GM21360 (cell line): ENCODE measurements around the gene RABAC1.
A peak's percentile ranks its signal among the peaks of the same experiment; 100 is the strongest.

Experiments
- ATAC-seq: cut with Tn5 transposase; IDR thresholded peaks from one replicate; pipeline ENCODE4 v1.9.1; 2021; ENCODE audit warnings: mild to moderate bottlenecking, moderate library complexity; ENCODE audit not compliant: unreplicated experiment

The RABAC1 gene

DNA sequence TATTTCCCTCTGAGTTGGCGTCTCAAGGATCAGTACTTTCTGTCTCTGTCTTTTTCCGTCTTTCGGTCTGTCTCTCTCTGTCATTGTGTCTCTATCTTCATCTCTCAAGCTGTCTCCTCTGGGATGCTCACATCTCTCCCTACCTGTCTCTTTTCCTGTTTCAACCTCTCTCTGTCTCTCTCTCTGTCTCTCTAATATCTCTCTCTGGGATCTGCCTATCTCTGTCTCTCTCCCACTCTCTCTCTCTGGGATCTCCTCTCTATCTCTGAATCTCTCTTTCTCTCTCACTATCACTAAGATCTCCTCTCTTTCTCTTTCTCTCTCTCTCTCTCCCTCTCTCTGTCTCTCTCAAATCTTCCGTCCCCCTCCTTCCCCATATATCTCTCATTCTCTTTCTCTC lies 30.9 kb upstream of the RABAC1 start:
- ATAC-seq, result no peak

DNA sequence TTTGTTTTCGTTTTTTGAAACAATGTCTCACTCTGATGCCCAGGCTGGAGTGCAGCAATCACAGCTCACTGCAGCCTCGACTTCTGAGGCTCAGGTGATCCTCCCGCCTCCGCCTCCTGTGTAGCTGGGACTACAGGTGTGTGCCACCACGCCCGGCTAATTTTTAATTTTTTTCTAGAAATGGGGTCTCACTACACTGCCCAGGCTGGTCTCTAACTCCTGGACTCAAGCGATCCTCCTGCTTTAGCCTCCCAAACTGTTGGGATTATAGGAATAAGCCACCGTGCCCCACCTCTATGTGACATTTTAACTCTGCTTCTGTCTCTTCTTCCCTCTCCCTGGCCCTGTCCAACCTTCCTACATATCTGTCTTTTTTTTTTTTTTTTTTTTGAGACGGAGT lies 29.8 kb upstream of the RABAC1 start:
- ATAC-seq, result no peak

DNA sequence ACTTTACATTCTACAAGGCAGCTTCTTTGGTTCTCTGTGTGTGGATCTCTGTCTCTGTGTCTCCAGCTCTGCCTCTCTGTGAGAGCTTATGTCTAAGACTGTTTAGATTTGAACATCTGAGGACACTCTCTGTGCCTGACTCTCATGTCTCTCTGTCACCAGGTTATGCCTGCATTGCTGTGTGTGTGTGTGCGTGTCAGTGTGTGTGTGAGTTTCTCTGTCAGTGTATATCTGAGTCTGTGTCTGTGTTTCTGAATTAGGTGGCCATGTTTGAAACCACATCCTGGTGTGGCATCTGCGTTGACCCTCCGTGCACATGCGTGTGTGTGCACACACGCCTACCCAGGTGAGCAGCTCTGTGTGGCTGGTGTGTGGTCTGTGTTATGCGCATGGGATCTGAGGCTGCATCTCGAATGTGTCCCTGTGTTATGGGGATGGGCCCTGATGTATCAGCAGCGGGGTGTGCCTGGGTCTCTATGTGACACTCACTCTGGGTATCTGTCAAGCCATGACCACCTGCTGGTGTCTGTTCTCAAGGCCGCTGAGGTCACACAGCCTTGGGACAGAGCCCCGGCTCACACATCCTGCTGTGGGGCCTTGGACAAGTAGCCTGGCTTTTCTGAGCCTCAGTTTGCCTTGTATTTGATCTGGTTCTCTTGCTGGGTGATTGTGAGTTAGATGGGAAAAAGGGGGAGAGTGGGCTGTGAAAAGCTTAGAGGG lies 28.2 kb upstream of the RABAC1 start:
- no peak for ATAC-seq

DNA sequence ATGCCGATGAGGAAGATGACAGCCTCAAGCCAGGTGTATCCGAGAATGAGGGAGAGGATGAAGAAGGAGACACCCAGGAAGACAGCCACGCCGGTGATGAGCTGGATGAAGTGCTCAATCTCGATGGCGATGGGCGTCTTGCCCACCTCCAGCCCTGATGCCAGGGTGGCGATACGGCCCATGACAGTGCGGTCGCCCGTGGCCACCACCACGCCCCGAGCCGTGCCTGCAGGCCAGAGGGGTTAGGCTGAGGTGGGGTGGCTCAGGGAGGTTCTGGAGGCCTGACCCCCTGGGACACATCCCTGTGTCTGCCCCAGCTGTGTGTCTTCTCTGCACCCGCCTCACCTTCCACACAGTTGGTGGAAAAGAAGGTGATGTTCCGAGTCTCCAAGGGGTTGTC lies 25.8 kb upstream of the RABAC1 start:
- no peak for ATAC-seq

DNA sequence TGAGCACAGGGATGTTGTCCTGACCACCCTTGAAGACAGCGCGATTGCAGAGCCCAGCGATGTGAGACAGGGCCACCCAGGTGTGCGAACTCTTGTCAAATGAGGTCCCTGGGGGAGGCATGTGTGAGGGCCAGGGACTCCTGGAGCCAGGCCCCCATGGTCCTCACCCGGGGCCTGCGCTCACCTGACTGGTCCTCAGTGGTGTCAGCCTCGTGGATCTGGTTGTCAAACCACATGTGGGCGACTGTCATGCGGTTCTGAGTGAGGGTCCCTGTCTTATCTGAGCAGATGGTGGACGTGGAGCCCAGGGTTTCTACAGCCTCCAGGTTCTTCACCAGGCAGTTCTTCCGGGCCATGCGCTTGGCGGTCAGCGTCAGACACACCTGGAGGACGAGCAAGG lies 22.6 kb upstream of the RABAC1 start:
- no peak for ATAC-seq

DNA sequence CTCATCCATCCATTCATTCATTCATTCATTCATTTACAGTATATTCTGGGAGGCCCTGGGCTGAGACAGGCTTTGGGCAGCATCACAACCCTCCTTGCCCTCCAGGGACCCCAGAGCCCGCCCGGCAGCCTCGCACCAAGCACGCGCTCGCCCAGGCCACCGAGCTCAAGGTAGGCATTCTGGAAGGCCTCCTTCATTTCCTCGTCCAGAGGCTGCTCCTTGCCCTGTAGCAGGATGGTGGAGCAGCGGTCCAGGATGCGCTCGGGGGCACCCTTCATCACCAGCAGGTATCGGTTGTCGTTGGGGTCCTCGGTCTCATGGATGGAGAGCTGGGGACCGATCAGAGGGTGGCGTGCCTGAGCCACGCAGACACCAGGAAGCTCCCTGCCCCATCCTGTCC lies 19.3 kb upstream of the RABAC1 start:
- ATAC-seq, result no peak

DNA sequence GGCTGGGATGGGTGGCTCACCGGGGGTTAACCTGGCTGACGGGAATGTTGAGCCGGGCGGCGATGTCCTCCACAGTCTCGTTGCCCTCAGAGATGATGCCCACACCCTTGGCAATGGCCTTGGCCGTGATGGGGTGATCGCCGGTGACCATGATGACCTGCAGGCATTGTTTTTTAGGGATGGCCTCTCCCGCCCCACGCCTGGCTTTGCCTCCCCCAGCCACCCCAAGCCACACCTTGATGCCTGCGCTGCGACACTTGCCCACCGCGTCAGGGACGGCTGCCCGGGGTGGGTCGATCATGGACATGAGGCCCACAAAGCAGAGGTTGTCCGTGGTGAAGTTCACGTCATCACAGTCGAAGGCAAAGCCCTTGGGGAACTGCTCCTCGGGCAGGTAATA lies 18.8 kb upstream of the RABAC1 start:
- no peak for ATAC-seq

DNA sequence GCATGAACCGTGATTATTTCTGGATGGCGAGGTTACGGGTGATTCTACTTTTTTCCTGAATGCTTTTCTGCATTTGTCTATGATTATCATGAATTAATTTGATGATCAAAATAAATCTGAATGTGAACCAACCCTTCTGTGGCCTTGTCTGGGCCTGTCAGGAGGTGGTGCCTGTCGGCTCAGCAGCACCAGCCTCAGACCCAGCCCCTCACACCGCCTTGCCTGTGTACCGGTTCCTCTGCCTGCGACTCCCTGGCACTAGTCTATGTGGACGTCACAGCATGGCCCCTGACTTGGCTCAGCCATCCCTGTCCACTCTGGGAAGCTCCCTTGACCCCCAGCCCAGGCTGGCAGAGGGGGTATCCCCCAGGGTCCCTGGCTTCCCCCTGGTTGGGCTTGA lies 15.5 kb upstream of the RABAC1 start:
- ATAC-seq, result no peak

DNA sequence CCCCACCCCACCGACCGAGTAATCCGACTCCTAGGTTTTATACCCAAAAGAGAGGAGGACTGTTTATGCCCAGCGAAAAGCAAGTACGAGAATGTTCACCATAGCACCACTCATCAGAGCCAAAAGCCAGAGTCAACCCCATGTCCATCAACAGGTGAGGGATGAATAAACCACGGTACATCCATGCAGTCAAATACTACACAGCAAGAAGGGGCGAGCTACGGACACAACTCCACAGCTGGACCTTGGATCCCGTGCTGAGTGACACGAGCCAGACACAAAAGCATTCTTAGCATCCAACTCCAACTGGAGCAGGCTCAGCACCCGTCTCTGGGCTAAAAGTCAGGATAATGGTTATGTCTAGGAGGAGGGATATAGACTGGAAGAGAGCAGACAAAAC lies 12.2 kb upstream of the RABAC1 start:
- no peak for ATAC-seq

DNA sequence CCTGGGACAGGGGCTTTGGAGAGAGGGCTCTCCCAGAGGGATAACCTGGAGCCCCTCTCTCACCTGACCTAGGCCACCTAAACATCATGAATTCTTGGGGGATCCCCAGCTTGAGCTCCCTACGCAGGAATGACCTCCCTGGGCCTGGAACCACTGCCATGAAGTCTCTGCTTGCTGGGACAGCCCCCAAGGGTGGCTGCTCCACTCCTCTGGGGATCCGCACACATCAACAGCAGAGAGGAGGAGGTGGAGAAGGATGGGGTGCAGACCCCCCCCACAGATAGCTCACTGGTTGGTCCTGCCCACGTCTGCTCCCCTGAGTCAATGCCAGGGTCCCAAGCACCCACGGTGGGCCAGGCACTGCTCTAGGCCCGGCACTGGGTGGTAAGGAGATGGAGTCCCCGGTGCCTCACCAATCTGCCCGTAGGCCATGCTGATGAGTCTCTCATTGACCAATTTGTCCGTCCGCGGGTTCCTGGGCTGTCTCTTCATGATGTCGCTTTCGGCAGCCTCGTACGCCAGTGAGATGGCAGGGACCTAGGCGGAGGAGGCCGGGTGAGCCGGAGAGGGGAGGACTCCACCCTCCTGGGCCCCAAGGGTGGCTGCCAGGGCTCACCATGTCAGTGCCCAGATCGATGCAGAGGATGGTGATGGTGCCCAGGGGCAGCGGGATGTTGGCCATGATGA lies 10.8 kb upstream of the RABAC1 start:
- ATAC-seq, result no peak

DNA sequence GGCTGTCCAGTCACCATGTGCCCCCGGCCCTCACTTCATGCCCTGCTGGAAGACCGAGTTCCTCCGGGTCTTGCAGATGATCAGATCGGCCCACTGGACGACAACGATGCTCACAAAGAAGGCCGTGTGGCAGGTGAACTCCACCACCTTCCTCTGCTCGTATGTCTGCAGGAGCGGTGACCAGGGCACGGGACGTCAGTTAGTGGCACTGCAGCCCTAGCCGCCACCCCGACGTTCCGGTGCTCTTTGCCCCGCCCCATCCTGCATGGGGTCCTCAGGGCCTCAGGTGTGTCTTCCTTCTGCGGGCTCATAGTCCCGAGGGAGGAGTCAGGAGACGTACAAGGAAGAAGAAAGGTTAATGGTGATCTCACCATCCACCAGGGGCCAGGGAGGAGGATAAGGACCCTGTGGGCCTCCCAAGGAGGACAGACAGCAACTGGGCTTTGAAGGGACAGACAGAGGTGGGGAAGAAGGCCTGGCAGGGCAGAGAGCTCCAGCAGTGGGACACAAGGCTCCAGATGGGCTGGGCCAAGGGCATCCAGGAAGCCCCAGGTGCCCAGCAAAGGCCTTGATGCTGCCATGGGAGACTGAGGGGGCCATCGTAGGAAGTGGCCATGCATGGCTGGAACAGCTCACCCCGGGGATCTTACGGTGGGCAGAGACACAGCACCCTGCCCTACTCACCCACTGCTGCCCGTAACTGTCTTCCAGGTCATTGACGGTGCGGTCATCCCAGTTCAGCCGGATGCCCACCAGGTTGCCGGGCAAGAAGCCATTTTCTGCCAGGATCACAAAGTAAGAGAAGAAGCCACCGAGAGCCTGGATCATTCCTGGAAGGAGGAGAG lies 9.9 kb upstream of the RABAC1 start:
- no peak for ATAC-seq

DNA sequence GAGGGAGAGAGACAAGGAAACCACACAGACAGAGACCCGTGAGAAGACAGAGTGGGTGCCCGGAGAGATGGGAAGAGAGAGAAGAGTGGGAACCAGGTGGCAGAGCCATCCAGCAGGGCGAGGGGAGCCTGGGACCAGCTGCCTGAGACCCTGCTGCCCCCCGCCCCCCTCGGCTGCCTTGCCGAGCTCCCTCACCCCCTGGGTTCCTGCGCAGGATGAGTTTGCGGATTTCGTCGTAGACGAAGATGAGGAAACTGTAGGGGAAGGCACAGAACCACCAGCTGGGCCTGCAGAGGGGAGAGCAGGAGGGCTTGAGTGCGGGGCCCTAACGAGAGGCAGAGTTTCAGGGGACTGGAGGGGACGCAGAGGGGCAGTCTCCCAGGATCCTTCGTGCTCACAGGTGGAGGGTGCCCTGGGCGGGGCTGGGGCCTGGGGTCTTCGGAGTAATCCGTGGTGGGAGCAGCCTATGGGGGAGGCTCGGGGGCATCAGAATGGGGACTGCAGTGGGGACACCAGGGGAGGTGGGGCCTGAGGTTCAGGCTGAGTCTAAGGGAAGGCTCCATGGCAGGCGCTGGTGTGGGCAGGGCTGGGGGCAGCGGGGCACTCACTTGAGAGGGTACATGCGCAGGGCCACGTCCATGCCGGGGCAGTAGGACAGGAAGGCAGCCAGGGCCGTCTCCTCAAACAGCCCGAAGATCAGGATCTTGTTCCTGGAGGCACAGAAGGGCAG lies 8.1 kb upstream of the RABAC1 start:
- no peak for ATAC-seq

DNA sequence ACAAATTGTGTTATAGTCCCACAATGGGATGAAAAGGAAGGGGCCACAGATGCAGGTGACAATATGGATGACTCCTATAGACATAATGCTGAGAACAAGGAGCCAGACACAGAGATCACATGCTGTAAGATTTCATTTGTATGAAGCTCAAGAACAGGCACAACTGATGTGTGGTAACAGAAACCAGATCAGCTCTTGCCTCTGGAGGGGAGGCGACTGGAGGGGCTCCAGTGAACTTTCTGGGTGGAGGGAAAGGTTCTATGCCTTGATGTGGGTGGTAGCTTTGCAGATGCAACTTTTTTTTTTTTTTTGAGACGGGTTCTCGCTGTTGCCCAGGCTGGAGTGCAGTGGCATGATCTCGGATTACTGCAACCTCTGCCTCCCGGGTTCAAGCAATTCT lies 6.0 kb upstream of the RABAC1 start:
- no peak for ATAC-seq

DNA sequence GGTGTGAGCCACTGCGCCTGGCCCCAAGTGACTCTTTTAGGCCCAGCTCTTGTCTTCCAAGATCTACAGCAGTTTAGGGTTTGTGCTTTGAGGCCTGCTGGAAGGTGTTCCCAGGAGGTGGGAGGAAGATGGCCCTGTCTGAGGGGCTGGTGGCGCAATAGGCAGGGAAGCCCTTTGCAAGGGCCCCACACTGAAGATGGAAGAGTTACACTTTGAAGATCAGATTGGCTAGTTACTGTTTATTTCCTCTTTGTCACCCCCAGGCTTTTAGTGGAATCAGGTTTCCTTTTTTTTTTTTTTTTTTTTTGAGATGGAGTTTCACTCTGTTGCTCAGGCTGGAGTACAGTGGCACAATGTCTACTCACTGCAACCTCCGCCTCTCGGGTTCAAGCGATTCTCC lies 1.9 kb upstream of the RABAC1 start:
- no peak for ATAC-seq

DNA sequence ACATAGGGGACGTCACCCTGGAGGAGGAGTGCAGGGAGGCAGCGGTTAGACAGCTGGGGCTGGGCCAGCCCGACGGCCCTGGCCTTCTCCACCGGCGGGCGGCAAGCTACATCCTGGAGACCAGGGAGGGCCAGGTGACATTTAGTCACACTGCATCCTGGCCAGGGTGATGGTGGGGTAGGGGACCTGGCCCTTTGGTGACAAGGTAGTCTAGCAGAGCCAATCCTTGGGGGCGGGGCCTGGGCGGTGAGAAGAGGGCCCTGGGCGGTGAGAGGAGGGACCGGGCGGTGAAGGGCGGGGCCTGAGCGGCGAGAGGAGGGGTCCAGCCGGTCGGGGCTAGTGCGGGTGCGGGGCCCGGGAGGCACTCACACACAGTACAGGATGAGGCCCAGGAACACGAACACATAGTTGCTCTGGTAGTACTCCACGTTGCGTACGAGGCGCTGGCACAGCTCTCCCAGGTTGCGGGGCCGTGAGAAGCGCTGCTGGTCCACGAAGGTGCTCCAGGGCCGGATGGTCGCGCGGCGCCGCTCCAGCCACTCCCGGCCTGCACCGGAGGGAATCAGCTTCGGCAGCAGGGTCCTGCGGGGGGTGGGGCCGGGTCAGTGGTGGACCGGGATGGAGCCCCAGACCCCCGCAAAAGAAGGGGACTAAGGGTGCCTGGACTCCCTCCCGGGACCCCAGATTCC lies 610 bp downstream of the RABAC1 start:
- ATAC-seq, result peak; percentile 42

DNA sequence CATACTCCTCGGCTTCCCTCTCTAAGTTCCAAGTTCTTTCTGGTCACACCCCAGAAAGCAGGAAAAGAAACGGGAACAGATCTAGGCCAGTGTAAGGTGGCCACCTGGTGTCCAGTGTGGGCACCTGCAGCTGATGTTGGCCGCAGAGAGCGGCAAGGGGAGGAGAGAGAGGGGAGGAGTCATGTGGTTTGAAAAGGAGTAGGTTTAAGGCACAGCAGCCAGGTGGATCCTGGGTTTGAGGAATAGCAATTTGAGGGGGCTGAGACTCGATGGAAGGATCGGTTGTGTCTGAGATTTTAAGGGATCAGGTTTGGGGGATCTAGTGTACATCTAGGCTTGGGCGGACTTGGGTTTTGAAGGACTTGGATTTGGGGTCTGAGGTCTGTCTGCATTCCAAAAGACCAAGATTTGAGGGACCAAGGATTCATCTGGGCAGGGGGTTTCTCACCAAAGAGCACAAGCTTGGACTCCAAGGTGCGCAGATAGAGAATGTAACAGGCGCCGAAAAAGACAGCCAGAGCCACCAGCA lies 1.2 kb downstream of the RABAC1 start:
- ATAC-seq, result no peak

DNA sequence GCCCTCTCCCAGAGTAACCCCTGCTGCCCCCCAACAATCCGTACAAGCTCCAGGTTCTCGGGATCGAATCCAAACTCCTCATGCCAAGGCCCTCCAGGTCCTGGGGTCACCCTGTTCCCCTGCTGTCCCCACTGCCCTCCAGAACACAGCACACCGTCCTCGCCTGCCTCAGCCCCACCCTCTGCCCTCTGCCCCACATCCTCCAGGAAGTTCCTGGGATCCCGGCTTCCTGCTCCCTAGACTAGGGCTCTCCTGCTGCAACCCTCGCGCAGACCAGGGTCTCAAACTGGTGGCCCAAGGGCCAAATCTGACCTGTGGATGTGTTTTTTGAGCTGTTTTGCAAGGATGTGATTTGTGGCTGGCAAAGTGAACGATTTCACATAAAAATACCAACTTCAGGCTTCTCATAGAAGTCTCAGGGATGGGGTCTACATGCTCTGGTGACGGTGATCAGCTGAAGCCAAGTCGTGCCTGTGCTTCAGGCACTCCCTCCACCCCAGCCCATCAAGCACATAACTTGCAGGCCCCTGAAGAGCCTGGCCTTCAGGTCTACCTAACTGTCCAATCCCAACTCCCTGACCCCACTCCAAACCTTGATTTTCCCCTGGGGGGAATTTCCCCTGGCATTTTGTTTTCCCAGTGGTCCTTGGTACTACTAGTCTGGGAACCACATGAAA lies 1.8 kb downstream of the RABAC1 start:
- ATAC-seq, result no peak

DNA sequence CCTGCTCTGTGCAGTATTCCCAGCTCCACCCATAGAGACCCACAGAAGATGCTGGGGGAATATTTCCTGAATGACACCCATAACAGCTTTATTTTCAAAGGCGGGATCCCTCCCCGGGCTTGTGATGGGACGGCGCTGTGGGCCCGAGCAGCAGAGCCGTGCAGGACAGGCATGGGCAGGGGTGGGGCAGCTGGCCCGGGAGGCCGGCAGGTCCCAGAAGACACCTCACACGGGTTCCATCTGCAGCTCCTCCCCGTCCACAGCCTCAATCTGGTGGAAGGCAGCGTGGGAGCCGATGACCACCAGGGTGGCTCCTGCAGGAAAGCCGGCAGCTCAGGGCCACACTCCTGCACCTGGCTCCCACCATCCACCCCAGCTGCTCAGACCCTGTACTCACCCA lies 2.5 kb downstream of the RABAC1 start:
- ATAC-seq, result no peak

DNA sequence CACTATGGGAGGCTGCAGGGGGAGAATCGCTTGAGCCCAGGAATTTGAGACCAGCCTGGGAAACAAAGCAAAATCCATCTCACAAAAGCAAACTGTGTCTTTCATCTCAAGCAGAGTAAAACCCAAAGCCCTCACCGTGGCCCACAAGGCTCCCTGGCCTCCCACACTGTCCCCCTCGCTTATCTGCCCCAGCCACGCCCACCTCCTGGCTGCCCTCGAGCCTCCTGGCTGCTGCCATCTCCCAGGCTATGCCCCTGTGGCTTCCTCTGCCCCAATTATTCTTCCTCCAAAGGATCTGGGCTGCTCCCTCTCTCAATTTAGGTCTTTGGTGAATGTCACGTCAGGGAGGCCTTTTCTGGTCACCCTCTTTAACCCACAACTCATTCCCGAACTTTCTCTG lies 3.6 kb downstream of the RABAC1 start:
- no peak for ATAC-seq

DNA sequence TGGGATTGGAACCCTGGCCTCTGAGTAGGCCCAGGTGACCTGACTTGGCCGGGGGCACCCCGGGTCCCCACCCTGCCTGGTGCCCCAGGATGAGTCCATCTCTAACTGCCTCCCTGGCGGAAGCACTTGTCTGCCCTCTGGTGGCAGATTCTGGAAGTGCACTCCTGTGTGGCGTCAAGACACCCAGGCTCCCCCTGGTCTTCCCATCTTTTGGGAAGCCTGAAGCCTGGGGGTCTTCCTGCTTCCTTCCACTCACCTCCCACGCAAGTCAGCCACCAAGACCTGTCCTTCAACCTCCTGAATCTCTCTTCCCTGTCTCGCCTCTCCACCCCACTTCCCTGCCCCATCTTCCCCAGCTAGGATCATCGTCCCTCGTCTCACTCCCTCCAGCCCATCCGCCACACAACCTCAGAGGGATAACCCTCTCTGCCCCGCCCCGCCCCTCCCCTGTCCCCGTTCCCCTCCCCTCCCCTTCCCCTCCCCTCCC lies 7.4 kb downstream of the RABAC1 start:
- no peak for ATAC-seq
